DND-41 (cell line): Measurements from ENCODE around the gene TBC1D13.
"Not testable (repeated sequence)": the region's sequence is repeated elsewhere in the genome, so short reads cannot be mapped to it uniquely, and the experiment has no call there.

Experiments used
- ATAC-seq: fragments of 200-7000 bp; cut with Tn5 transposase; 3 replicates; pipeline ENCODE4 v1.9.1; 2021; ENCODE audit warnings: low read depth; ENCODE audit not compliant: insufficient read depth
- DNase-seq: peaks from one replicate; pipeline ENCODE4 v3.0.0-alpha.2; 2020
- H2AFZ ChIP-seq: 2 replicates; pipeline ENCODE4 v1.6.0; 2012; ENCODE audit warnings: low read depth, low read length
- H3K27ac ChIP-seq: 2 replicates; pipeline ENCODE4 v1.5.1; 2012; ENCODE audit warnings: low read length, inconsistent platforms
- H3K27me3 ChIP-seq: fragments of 200-600 bp; sonication (generic); 2 replicates; pipeline ENCODE4 v1.6.0; 2012; ENCODE audit warnings: low read length, mild to moderate bottlenecking, inconsistent platforms; ENCODE audit not compliant: insufficient read depth, poor library complexity
- H3K36me3 ChIP-seq: 2 replicates; pipeline ENCODE4 v1.5.1; 2012; ENCODE audit warnings: low read length, inconsistent platforms; ENCODE audit not compliant: insufficient read depth
- H3K4me1 ChIP-seq: 2 replicates; pipeline ENCODE4 v1.5.1; 2012; ENCODE audit warnings: mild to moderate bottlenecking, low read length; ENCODE audit not compliant: insufficient read depth
- H3K4me2 ChIP-seq: 2 replicates; pipeline ENCODE4 v1.6.0; 2012; ENCODE audit warnings: mild to moderate bottlenecking, moderate library complexity, low read length, inconsistent platforms; ENCODE audit not compliant: insufficient read depth
- H3K4me3 ChIP-seq, 2 experiments: fragments of 200-600 bp in 1 of 2; shearing (Covaris generic) in 1 of 2; 2 replicates each; pipeline ENCODE4 v1.5.1; 2012 to 2016; ENCODE audit warnings: inconsistent platforms in 2 of 2, low read length in 2 of 2, mild to moderate bottlenecking in 2 of 2, low read depth in 1 of 2, moderate library complexity in 1 of 2
- H3K79me2 ChIP-seq: 2 replicates; pipeline ENCODE4 v1.6.0; 2012; ENCODE audit warnings: low read length, inconsistent platforms; ENCODE audit not compliant: insufficient read depth
- H3K9ac ChIP-seq: 2 replicates; pipeline ENCODE4 v1.6.0; 2012; ENCODE audit warnings: low read depth, mild to moderate bottlenecking, inconsistent platforms, low read length, moderate library complexity
- H3K9me3 ChIP-seq: 2 replicates; pipeline ENCODE4 v1.5.1; 2012; ENCODE audit warnings: low read length, moderate library complexity, mild to moderate bottlenecking, inconsistent platforms; ENCODE audit not compliant: insufficient read depth, severe bottlenecking
- H4K20me1 ChIP-seq: 2 replicates; pipeline ENCODE4 v1.6.0; 2012; ENCODE audit warnings: low read length; ENCODE audit not compliant: insufficient read depth
- EZH2 ChIP-seq: IDR thresholded peaks from 3 replicates; pipeline ENCODE4 v1.6.1; 2012; ENCODE audit warnings: borderline replicate concordance, low read depth, mild to moderate bottlenecking, moderate library complexity, low read length, inconsistent platforms; ENCODE audit not compliant: severe bottlenecking
- TF ChIP-seq, protein P1 (sequence below): IDR thresholded peaks from 2 replicates; pipeline ENCODE4 v1.5.1; 2012; ENCODE audit warnings: borderline replicate concordance, low read length, moderate library complexity, mild to moderate bottlenecking; ENCODE audit not compliant: poor library complexity, severe bottlenecking; ENCODE audit errors: extremely low read depth

Gene TBC1D13

DNA sequence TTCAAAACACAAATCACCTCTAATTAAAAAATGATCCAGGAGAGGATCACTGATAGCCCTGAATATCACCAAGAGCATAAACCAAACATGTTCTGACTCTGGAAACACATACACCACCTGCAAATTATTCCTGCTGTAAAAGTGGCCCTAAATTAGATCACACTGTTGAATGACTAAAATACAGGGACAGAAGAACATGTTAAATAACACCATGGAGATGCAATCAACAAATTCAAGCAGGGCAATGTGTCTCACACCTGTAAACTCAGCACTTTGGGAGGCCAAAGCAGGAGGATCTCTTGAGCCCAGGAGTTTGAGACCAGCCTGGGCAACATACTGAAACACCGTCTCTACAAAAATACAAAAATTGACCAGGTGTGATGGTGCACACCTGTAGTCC is 60.8 kb downstream of the TBC1D13 start:
- Histone ChIP-seq H2AFZ (no peak overlapping the region), H3K4me1 (no peaks in the 10 kb centered on the region), H3K9me3 (peaks cover 3% of the 10 kb centered on the region), H3K4me2 (no peak overlapping the region), H3K27ac (no peak overlapping the region), H3K27me3 (no peaks in the 10 kb centered on the region), H3K9ac (no peak overlapping the region), H3K4me3 (no peak overlapping the region), H4K20me1 (no peaks in the 10 kb centered on the region), H3K79me2 (no peaks in the 10 kb centered on the region), H3K36me3 (no peaks in the 10 kb centered on the region)
- ATAC-seq (no peak), DNase-seq (no peak)
- TF ChIP-seq EZH2, result no peak
- TF ChIP-seq, protein P1, sequence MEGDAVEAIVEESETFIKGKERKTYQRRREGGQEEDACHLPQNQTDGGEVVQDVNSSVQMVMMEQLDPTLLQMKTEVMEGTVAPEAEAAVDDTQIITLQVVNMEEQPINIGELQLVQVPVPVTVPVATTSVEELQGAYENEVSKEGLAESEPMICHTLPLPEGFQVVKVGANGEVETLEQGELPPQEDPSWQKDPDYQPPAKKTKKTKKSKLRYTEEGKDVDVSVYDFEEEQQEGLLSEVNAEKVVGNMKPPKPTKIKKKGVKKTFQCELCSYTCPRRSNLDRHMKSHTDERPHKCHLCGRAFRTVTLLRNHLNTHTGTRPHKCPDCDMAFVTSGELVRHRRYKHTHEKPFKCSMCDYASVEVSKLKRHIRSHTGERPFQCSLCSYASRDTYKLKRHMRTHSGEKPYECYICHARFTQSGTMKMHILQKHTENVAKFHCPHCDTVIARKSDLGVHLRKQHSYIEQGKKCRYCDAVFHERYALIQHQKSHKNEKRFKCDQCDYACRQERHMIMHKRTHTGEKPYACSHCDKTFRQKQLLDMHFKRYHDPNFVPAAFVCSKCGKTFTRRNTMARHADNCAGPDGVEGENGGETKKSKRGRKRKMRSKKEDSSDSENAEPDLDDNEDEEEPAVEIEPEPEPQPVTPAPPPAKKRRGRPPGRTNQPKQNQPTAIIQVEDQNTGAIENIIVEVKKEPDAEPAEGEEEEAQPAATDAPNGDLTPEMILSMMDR, result no peak

DNA sequence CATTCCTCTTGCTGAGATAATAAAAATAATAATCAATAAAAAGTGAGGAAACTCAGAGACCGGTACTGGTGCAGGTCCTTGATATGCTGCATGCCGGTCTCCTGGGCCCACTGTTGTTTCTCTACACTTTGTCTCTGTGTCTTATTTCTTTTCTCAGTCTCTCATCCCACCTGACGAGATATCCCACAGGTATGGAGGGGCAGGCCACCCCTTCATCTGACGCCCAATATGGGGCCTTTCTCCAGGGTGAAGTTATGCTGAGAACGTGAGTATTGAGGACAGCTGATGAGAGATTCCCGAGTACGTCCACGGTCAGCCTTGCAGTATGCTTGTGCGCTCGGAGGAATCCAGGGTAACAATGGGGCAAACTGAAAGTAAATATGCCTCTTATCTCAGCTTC is 64.0 kb downstream of the TBC1D13 start:
- not testable (repeated sequence) for H3K4me3 ChIP-seq, H3K27me3 ChIP-seq, H4K20me1 ChIP-seq, H3K4me1 ChIP-seq, H3K79me2 ChIP-seq, H3K9ac ChIP-seq, ATAC-seq, H3K36me3 ChIP-seq, H3K27ac ChIP-seq, DNase-seq, H3K9me3 ChIP-seq, H3K4me2 ChIP-seq, H2AFZ ChIP-seq

DNA sequence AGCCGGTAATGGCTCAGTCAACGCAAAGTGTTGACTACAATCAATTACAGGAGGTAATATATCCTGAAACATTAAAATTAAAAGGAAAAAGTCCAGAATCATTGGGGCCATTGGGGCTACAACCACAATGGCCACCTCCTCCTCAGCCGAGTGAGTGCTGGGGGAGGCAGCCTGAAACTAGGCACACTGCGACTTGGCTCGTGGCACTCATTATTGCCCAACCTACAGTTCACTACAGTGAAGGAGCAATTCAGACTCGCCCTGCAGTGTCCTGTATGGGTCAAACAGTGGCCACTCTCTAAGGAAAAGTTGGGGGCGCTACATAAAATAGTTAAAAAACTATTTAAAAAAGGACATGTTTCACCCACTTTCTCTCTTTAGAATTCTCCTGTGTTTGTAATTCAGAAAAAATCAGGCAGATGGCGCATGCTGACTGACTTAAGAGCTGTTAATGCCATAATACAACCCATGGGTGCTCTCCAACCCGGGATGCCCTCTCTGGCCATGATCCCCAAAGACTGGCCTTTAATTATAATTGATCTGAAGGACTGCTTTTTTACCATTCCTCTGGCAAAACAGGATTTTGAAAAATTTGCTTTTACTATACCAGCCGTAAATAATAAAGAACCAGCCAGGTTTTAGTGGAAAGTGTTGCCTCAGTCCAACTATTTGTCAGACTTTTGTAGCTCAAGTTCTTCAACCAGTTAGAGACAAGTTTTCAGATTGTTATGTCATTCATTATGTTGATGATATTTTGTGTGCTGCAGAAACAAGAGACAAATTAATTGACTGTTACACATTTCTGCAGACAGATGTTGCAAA is 64.9 kb downstream of the TBC1D13 start:
- peak; percentile 13 for DNase-seq
- not testable (repeated sequence) for H3K4me3 ChIP-seq, H3K9me3 ChIP-seq, ATAC-seq, H3K4me1 ChIP-seq, H3K79me2 ChIP-seq, H3K9ac ChIP-seq, H4K20me1 ChIP-seq, H2AFZ ChIP-seq, H3K36me3 ChIP-seq, H3K27me3 ChIP-seq, H3K4me2 ChIP-seq, H3K27ac ChIP-seq
- TF ChIP-seq, protein P1, result peak; percentile 41

DNA sequence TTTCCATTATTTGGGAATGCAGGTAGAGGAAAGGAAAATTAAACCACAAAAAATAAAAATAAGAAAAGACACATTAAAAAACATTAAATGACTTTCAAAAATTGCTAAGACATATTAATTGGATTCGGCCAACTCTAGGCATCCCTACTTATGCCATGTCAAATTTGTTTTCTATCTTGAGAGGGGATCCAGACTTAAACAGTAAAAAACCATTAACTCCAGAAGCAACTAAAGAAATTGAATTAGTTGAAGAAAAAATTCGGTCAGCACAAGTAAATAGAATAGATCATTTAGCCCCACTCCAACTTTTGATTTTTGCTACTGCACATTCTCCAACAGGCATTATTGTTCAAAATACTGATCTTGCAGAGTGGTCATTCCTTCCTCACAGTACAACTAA is 65.6 kb downstream of the TBC1D13 start:
- DNase-seq, H3K27ac ChIP-seq: not testable (repeated sequence)

DNA sequence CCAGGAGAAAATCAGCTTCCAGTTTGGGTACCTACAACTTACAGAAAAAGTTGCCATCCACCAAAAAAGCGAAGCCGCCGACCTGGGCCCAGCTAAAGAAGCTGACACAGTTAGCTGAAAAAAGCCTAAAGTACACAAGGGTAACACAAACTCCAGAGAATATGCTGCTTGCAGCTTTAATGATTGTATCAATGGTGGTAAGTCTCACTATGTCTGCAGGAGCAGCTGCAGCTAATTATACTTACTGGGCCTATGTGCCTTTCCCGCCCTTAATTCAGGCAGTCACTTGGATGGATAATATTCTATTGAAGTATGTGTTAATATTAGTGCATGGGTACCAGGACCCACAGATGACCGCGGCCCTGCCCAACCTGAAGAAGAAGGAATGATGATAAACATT is 67.4 kb downstream of the TBC1D13 start:
- DNase-seq, H3K27ac ChIP-seq, H3K4me1 ChIP-seq, H3K4me2 ChIP-seq, H3K27me3 ChIP-seq, ATAC-seq, H3K36me3 ChIP-seq, H3K79me2 ChIP-seq, H3K9ac ChIP-seq, H3K4me3 ChIP-seq, H3K9me3 ChIP-seq, H4K20me1 ChIP-seq, H2AFZ ChIP-seq: not testable (repeated sequence)

More for the DNA sequence above, 65.6 kb downstream of the TBC1D13 start:
- not testable (repeated sequence) for H3K9ac ChIP-seq, H3K79me2 ChIP-seq, H3K4me2 ChIP-seq, H3K9me3 ChIP-seq, H3K36me3 ChIP-seq, H3K4me3 ChIP-seq, H3K4me1 ChIP-seq, H3K27me3 ChIP-seq, H2AFZ ChIP-seq, ATAC-seq, H4K20me1 ChIP-seq

DNA sequence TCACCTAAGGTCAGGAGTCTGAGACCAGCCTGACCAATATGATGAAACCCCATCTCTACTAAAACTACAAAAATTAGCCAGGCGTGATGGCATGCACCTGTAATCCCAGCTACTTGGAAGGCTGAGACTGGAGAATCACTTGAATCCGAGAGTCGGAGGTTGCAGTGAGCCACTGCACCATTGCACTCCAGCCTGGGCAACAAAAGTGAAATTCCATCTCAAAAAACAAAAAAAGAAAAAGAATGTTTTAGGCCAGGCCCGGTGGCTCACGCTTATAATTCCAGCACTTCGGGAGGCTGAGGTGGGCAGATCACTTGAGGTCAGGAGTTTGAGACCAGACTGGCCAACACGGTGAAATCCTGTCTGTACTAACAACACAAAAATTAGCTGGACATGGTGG is 71.4 kb downstream of the TBC1D13 start:
- H3K9me3 ChIP-seq, H3K27me3 ChIP-seq, H3K36me3 ChIP-seq, DNase-seq, H2AFZ ChIP-seq, H3K4me1 ChIP-seq, H3K79me2 ChIP-seq, ATAC-seq, H3K9ac ChIP-seq, H4K20me1 ChIP-seq, H3K4me3 ChIP-seq, H3K4me2 ChIP-seq, H3K27ac ChIP-seq: not testable (repeated sequence)
